ENCODE results near the gene CMSS1.

The CMSS1 gene

DNA sequence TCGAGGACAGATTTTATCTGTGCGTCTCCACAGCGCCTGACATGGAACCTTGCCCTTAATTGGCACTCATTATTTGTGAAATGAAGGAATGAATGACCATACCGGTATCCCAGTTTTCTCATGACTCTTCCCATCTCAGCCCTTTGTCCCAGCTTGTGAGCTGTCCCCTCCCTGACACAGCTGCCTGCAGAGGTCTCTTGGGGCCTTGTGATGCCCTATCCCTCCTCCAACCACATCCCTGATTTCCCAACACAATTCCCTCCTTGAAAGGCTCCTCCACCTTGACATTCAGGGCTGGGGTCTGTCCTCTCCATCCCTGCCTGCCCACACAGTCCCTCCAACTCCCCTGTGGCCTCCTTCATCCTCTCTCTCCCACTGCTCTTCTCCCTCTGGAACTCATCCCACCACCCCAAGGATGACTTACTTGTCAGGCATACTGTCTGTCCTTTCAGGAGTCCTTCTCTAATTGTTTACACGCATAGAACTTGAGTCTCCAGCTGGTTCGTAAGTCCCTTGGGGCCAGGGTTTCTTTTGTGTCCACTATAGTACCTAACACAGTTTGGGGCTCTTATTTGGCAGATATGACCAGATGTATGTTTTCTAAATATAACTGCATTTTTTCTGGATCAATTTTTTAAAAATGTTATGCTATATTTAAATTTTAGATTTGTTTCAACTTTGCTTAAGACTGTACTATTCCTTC is 332.2 kb downstream of the CMSS1 start:
- no peak for DNase-seq (ENCODE audit: low read depth)

GRCh38 chr3:100150473-100150872 is 332.8 kb downstream of the CMSS1 start:
- no peak for DNase-seq (ENCODE audit: low read depth)

GRCh38 chr3:100151024-100151707 is 333.5 kb downstream of the CMSS1 start:
- DNase-seq (ENCODE audit: low read depth), result no peak

- DNase-seq (ENCODE audit: low read depth), result no peak
Measured at GRCh38 chr3:100154171-100154570, 336.5 kb downstream of the CMSS1 start.

GRCh38 chr3:100155128-100155527 is 337.5 kb downstream of the CMSS1 start:
- DNase-seq (ENCODE audit: low read depth), result no peak

- no peak for DNase-seq (ENCODE audit: low read depth)
Measured at GRCh38 chr3:100155590-100155989, 337.9 kb downstream of the CMSS1 start.

- DNase-seq (ENCODE audit: low read depth), result no peak
Measured at GRCh38 chr3:100157685-100158084, 340.0 kb downstream of the CMSS1 start.

DNA sequence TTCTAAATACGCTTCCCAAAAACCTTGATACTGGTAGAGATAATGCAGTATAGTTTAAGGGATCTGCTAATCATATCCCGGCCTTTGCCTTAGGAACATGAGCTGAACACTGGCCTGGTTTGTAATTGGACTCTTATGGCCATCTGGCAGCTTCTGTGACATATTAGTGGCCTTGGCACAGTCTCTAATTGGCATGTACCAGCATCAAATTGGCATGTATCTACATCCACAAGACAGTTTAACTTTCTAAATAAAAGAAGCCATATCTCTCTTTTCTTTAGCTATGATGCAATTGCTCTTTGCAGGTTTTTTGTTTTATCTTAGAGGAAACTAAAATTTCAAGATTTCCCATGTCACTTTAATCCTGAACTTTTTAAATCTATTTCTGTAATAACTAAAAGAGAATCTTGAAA is 341.3 kb downstream of the CMSS1 start:
- no peak for DNase-seq (ENCODE audit: low read depth)

- DNase-seq (ENCODE audit: low read depth), result no peak
Measured at GRCh38 chr3:100159331-100160153, 341.9 kb downstream of the CMSS1 start.

GRCh38 chr3:100160521-100160920 is 342.9 kb downstream of the CMSS1 start:
- DNase-seq (ENCODE audit: low read depth), result no peak

GRCh38 chr3:100163787-100164186 is 346.1 kb downstream of the CMSS1 start:
- DNase-seq (ENCODE audit: low read depth), result no peak

DNA sequence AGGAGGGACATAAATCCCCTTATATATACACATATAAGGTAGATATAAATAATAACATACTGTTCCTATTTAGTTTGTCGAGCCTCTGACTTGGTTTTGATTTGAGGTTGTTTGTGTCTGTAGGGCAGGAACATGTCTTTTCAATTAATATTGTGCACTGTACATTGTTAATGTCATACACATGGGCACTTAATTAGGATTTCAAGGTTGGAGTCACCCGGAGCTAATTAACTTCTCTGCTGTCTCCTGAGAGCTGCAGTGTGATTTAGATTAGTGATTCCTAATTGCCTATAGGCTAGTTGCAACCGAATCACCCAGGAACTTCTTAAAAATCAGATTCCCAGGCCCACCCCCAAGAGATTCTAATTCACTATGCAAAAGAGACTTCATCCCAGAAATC is 347.1 kb downstream of the CMSS1 start:
- no peak for DNase-seq (ENCODE audit: low read depth)

GRCh38 chr3:100165926-100166550 is 348.4 kb downstream of the CMSS1 start:
- no peak for DNase-seq (ENCODE audit: low read depth)

- no peak for DNase-seq (ENCODE audit: low read depth)
Measured at GRCh38 chr3:100169201-100169920, 351.7 kb downstream of the CMSS1 start.

- no peak for DNase-seq (ENCODE audit: low read depth)
Measured at GRCh38 chr3:100170486-100170885, 352.8 kb downstream of the CMSS1 start.

DNA sequence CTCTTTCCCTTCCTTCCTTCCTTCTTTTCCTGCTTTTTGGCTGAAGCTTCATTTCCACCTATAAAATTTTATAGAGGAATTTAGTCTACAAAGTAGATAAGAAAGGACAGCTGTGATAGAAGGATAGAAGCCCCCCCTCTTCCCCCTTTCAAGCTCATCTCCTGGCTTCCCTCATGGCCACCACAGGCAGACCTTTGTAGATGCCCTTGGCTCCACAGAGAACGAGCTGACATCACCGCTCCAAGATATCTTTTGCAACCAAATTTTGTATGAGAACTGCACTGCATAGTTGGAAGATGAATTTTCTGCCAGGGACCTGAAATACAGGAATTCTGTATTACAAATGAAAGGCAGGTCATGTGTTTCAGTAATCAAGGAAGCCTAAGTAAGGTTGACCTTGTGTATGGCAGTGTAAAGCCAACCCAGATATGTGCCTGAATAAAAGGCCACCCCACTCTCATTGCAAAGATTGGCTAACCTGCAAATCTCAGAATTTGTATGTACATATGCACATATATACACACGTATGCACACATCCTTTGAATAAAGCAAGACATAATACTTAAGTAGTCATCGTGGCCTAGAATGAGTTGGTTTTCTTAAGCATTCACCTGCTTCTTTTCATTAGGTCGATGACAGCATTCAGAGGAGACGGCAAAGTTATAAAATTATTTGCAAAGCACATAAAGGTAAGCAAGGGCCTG is 353.7 kb downstream of the CMSS1 start:
- DNase-seq (ENCODE audit: low read depth), result no peak

DNA sequence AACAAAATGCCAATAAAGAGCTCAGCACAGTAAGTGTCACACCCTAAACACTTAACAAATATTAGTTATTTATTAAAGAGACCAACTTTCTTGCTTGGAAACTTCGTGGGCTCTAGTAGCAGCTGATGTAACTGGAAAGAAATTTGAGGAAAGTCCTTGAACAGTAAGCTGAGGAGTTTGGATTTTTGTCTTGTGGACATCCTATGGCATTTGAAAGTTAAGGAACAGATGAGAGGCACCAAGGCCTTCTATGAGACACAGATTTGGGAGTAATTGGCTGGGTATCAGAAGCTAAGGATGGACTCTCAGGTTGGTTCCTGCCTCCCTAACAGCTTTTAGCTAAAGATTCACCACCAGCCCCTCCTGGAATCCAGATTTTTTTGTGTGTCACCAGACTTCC is 356.3 kb downstream of the CMSS1 start:
- DNase-seq (ENCODE audit: low read depth), result no peak

- no peak for DNase-seq (ENCODE audit: low read depth)
Measured at GRCh38 chr3:100175637-100176280, 358.1 kb downstream of the CMSS1 start.

DNA sequence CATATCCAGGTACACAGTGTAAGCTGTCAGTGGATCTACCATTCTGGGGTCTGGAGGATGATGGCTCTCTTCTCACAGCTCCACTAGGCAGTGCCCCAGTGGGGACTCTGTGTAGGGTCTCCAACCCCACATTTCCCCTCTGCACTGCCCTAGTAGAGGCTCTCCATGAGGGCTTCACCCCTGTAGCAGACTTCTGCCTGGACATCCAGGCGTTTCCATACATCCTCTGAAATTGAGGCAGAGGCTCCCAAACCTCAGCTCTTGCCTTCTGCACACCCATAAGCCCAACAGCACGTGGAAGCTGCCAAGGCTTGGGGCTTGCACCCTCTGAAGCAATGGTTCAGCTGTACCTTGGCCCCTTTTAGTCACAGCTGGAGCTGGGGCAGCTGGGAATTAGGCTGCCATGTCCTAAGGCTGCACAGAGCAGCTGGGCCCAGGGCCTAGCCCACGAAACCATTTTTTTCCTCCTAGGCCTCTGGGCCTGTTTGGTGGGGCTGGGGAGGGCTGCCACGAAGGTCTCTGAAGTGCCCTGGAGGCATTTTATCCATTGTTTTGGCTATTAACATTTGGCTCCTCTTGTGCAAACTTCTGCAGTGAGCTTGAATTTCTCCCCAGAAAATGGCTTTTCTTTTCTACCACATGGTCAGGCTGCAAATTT is 362.2 kb downstream of the CMSS1 start:
- DNase-seq (ENCODE audit: low read depth), result no peak

GRCh38 chr3:100183608-100184125 is 366.0 kb downstream of the CMSS1 start:
- no peak for DNase-seq (ENCODE audit: low read depth)
